GM19025 (cell line): ENCODE measurements around the gene SPOCK2.

ENCODE experiments used
- ATAC-seq: cut with Tn5 transposase; IDR thresholded peaks from one replicate; pipeline ENCODE4 v1.9.1; 2021; ENCODE audit warnings: mild to moderate bottlenecking, low read depth, moderate library complexity; ENCODE audit not compliant: unreplicated experiment

The SPOCK2 gene

GRCh38 chr10:72090326-72090725, 2.0 kb upstream of the SPOCK2 start:
- ATAC-seq: no peak

DNA sequence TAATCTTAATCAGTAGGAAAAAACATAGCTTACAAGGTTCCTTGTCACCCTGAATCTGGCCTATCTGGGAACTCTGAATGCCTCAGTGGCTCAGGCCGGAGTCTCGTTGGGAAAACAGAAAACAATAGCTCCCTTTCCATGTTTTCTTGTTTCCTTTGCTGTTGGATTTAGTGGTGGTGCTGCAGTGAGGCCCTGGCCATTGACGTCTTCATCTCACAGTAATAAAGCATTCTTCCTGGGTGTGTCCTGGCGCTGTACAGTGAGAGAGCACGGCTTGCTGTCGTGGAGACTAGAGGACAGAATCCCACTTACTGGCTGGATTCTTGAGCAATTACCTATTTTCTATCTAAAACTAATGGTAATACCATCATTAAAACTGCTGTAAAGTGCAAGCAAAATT, 1.3 kb upstream of the SPOCK2 start:
- ATAC-seq: no peak

- no peak for ATAC-seq
Observed at GRCh38 chr10:72088889-72089575, 681 bp upstream of the SPOCK2 start.

DNA sequence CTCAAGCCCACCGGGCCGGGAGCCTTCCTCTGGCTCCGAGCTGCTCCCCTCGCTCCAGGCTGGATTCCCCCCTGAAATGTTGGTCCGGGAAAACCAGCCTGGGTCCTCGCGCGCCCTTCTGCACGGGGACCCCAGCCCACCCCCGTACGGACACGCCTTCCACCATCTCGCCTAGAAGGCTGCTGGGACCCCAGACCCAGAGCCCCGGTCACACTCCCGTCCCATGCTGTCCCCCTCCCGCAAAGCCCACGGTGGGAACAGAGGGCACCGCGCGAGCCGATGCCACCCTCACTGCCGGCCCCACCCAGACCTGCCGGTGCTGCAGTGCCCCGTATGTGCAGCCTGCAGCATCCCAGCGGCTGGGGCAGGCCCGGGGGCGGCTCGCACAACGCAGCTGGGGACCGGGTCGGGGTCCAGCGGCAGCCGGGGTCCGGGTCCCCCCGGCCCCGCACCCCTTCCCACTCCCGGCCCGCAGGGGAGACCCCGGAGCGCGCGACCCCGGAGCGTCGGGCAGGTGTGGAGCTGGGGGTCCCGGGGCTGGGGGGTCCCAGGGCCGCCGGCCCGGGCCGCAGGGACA, 871 bp downstream of the SPOCK2 start:
- ATAC-seq: no peak

DNA sequence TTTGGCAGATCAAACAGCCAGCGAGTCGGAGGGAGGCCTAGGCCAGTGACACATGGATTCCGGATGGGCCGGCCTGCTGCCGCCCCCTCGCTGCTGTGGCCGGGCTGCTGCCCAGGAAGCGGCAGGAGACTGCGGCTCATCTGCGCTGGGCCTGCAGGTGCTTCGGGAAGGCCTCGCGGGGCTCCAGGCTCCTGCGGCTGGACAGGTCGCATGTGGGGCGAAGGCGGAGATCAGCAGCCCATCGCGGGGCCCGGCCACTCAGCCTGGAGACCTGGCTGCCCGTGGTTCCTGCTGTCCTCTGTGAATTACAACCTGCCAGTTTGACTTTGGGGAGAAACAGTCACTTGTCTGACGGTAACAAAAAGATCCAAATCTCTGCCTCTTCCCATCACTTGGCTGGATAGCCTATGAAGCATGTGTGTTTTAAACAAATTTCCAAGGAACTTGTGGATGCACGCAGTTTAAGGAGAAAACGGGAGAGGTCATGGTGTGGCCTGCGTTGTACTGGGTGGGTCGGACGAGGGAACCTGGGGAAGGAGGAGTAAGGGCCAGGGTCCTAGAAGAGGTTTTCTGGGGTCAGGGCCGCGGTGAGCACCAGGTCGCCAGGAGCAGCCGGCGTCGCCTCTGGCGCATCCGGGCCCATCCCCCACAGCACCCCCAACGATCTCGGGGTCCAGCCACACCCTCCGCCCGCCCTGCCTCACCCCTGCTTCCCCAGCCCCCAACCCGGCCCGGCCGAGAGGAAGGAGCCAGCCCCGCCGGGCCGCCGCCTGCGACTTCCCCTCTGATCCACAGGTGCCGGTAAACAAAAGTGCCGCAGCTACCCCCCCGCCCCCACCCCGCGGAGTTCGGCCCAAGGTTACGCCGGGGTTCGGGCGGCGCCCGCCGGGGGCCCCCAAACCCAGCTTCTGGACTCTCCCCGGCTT, 1.6 kb downstream of the SPOCK2 start:
- no peak for ATAC-seq

DNA sequence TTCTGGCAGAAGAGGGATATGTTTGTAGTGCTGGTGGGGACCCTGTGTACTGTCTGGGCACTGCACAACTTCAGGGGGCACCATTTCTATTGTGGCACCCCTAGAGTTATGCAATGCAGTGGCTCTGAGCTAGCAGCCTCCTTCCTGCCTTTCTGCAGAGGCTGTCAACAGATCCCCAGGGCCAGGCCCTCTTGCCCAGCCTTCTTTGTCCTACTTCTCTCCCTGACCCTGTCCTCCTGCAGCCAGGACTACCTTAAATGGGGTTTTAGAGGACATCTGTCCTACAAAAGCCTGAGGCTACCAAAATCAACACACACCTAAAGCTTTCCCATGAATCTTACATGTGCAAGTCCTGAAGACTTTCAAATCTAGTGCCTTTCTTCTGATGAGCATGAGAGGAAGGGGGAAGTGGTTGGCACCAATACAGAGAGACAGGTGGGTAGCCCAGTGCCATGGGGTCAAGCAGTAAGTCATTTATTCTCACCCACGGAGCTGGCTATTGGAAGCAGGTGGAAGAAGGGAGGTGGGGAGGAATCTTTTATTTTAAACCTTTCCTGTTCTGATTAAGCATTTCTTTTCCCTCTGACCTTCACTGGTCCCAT, 2.4 kb downstream of the SPOCK2 start:
- ATAC-seq: no peak

- ATAC-seq: no peak
Observed at GRCh38 chr10:72085166-72085565, 3.2 kb downstream of the SPOCK2 start.

- no peak for ATAC-seq
Observed at GRCh38 chr10:72083790-72084459, 4.4 kb downstream of the SPOCK2 start.

DNA sequence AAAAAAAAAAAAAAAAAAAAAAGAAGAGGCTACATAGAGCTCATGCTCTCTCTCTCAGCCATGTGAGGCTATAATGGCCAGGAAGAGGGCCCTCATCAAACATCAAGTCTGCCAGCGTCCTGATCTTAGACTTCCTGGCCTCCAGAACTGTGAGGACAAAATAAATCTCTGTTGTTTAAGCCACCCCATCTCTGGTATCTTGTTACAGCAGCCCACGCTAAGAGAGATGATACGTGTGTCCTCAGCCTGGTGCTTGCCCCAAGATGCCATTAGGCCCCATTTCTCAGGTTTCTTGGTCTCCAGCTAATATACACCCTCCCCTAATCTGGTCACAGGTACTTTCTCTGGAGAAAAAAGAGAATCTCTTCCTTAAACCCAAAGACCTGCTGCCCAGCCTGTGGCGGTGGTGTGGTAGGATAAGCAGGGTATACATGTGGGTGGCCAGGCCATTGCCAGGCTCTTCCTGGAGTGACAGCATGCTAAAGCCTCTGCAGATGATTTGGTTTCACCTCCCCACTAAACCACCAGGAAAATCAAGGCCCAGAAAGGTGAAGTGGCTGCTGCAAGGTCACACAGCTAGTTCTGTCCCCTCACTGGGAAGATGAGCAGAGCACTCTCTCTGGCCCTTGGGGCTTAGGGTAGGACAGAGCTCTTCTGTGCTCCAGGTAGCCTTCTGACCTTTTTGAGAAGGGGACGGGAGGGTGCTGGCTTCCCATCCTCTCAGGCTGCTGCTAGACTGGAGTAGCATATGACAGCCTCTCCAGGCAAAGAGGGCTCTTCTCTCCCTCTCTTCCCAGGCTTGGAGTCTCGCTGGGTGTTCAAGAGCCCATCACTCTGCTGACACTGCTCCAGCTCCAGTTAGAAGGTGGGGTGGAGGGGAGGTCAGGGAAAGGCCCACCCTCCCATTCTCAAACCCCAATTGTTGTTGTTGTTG, 5.2 kb downstream of the SPOCK2 start:
- ATAC-seq: no peak

DNA sequence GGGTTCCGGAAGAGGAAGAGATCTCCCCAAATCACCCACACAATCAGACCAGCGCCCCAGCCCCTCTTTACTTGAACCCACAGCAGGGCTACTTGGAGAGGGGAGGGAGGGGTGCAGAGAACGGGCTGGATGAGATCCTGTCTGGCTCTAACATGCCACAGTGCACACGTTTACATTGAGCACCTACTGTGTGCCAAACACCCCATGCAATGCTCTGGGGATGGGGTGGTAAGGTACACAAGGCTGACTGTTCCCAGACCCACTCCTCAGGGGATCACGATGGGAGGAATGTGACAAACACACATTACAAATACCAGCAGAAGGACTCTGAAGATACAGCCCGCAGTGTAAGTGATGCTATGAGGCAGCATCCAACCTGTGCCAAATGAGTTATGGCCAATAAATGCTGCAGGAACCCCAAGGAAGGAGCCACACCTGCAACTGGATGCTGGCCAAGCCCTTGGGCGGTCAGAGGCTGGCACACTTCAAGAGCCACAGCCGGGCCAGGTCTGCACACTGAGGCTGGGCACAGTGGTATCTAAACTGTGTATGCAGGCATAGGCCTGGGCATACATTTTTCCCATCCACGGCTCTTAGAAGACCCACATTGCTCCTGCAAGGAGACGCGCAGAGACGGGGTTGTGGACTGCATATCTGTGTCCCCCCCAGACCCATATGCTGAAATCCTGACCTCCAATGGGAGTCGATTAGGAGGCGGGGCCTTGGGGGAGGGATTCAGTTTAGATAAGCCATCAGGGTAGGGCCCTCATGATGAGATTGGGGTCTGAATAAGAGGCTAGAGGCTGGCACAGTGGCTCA, 6.4 kb downstream of the SPOCK2 start:
- no peak for ATAC-seq

DNA sequence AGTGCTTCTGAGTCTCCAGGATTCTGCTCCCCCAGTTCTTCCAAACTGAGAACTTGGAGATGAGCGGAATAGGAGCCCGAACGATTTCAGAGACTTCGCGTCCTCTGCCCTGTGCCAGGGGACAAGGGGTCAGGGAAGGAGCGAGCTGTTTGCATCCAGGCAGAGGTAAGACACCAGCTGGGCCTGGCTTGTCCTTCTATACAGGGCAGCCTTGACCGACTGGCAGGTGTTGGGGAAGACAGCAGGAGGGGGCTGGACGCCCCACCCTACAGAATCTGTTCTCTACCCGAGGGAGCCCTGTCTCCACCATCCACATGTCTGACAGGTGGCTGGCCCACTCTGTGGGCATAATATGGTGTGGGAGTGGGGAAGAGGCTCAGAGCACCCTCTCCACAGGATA, 7.1 kb downstream of the SPOCK2 start:
- ATAC-seq: no peak

DNA sequence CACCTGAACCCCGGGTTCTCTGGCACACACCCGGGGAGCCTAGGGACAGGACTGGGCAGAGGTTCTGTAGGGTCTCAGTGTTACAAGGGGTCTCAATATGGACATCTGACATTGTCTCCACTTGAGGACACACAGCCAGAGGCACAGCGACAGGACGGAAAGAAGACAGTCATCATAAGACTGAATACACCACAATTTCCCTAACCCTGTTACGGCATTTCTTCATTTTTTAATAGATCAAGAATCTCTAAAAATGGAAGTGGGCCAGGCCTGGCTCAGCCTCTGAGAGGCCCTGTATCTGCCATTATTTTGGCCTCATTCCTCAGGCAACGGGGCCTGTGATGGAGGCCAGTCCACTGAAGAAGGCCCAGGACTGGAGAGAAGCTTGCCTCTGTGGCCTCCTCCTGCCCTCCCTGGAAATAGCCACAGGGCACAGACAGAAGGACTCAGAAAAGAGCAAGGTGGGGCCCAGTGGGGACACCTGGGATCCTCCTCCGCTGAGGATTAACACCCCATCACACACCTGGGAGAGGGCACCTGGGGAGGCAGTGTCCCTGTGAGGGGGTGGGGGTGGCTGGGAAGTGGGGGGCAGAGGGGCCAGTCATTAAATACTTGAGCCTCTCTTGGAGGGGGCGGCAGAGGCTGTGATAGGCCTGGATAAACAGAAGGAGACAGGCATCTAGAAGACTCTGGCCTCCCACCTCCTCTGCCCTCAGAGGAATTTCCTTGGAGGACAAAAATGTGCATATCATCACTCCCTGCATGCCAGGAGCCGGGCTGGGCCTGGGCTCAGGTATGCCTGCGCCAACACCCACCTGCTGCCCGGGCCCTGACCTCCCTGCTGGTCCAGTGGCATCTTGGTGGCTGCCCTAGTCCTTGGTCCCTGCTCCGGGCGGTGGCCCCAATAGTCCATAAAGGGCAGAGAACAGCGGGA, 8.0 kb downstream of the SPOCK2 start:
- ATAC-seq: no peak

DNA sequence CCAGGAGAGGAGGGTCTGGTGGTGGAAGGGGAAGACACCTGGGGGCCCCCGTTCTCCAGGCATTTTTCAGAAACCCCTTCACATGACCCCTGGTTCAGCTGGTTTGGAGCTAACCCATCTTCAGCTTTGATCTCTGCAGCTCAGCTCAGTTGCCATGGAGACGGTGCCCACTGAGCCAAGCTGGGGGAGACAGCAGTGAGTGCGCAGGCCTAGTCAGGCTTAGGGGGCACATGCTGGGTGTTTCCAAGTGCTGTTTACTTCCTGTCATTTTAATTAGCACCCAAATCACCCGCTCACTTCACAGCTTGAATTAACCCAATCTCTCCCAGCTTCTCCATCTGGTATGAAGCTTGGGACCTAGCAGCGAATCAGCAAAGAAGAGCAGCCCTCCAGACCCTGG, 9.0 kb downstream of the SPOCK2 start:
- ATAC-seq: no peak

DNA sequence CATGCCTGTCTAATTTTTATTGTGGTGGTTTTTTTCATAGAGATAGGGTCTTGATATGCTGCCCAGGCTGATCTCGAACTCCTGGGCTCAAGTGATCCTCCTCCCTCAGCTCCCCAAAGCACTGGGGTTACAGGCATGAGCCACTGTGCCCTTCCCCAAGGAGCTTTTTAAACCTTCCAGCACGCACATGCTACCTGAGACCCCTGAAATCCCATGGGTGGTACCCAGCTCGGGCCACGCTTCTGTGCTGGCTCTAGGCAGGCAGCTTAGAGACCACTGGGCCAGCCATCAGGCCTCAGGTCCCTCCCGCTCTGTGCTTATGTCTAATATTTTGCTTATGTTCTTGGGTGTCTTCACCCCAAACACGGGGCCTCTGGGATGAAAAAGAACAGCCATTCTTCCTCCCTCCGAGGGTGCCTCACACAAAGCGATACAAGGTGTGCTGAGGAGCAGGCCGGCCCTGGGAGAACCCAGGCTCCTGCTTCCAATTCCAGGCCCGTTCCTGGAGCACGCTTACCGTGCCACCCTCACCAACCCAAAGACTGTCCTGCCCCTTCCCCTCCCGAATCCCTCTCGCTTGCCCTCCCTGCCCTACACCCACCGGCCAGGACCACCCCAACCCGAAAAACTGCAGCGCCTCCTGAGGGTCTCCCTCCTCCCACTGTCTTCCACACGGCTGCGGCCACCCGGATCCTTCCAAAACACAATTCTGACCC, 10.9 kb downstream of the SPOCK2 start:
- no peak for ATAC-seq

DNA sequence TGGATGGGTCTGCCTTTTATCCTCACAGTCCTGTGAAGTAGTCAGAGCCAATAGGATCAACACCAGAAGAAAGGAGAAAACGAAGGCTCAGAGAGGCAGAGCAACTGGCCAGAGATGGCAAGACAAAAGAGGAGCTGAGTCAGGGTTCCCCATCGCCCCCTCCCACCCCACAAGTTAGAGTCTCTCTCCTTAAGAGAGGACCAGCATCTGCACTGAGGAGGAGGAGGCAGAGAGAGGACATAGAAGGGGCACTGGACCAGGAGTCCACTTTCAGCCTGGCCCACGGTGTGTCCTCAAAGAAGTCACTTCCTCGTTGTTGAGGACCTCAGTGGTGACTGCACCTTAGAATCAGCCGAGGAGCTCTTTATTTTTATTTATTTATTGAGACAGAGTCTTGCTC, 11.6 kb downstream of the SPOCK2 start:
- no peak for ATAC-seq

- no peak for ATAC-seq
Observed at GRCh38 chr10:72075376-72076115, 12.8 kb downstream of the SPOCK2 start.
